Measurements from ENCODE around the gene ZMAT5.

Gene ZMAT5

GRCh38 chr22:29683536-29683935 lies 83.3 kb downstream of the ZMAT5 start:
- no peak for DNase-seq (ENCODE audit: low spot score)

All from kidney capillary endothelial cell (primary cell).